ENCODE measurements around the gene SMYD5. TPM values are rescaled to one million over a fixed set of nuclear protein-coding genes. Genes with fewer than 3 reads are reported as not detected.

Gene SMYD5
- total RNA-seq, 2 donors from 2014 or later, result 14.1 to 18.2 TPM

DNA sequence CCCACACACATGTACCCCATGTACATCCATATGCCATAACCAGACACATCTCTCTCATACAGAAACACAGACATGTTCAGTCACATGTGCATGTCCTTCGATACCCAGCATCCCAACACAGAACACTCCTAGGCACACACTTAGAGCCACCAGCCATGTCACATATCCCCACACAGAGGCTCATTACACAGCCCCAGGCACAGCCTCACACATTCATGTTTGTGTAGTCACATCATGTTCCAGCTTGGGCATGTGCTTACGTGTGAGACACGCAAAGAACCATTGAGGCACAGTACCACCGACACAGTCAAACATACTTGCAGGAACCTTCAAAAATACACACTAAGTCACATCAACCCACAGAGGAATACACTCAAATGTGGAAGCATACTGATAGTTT is 53.0 kb downstream of the SMYD5 start:
- ATAC-seq (no peak), DNase-seq (no peak)
- intact Hi-C loops (cut with DNase I), result no loop called here

- intact Hi-C loops (cut with DNase I), result no loop called here
- ATAC-seq (no peak), DNase-seq (no peak)
Measured at GRCh38 chr2:73268366-73268829, 54.4 kb downstream of the SMYD5 start.

GRCh38 chr2:73268830-73269685 is 55.0 kb downstream of the SMYD5 start:
- intact Hi-C loops (cut with DNase I), result no loop called here
- no peak for DNase-seq
- ATAC-seq, result peak; percentile 13 to 38

- ATAC-seq (no peak), DNase-seq (no peak)
- intact Hi-C loops (cut with DNase I), result no loop called here
Measured at GRCh38 chr2:73269686-73270465, 55.8 kb downstream of the SMYD5 start.

GRCh38 chr2:73272270-73272669 is 58.2 kb downstream of the SMYD5 start:
- DNase-seq (no peak), ATAC-seq (no peak)
- intact Hi-C loops (cut with DNase I), result no loop called here

Other genes with a start within 250 kb of the SMYD5 start
- 10 to 100 TPM in 1 of 2 donors, 1 to 10 TPM in 1; 9.0 to 10.5 TPM for gene SFXN5, start 142.5 kb upstream of the SMYD5 start, total RNA-seq
- gene RAB11FIP5, start 101.3 kb upstream of the SMYD5 start, total RNA-seq, result 10 to 100 TPM; 21.7 to 31.8 TPM
- gene NOTO, start 11.7 kb upstream of the SMYD5 start, total RNA-seq, result not detected
- gene PRADC1, start 19.0 kb downstream of the SMYD5 start, total RNA-seq, result 10 to 100 TPM; 76.2 to 79.6 TPM
- gene CCT7, start 20.1 kb downstream of the SMYD5 start, total RNA-seq, result 100 to 1,000 TPM; 181 to 184 TPM
- 1 to 10 TPM; 2.0 to 2.3 TPM for gene FBXO41, start 70.2 kb downstream of the SMYD5 start, total RNA-seq
- not detected for gene EGR4, start 79.3 kb downstream of the SMYD5 start, total RNA-seq
- 1 to 10 TPM; 7.7 to 8.2 TPM for gene ALMS1, start 171.6 kb downstream of the SMYD5 start, total RNA-seq